DOHH2 (cell line): ENCODE data around the gene PRICKLE1.

ENCODE experiments used
- H3F3A ChIP-seq: fragments of 200-600 bp; sonication (generic), shearing (Covaris generic); 2 replicates; pipeline ENCODE4 v1.6.0; 2016; ENCODE audit warnings: antibody characterized with exemption, mild to moderate bottlenecking; ENCODE audit not compliant: control insufficient read depth, insufficient read depth
- H3K27ac ChIP-seq: fragments of 200-600 bp; sonication (generic); 2 replicates; pipeline ENCODE4 v1.5.1; 2014; ENCODE audit warnings: low read depth, mild to moderate bottlenecking, low read length, moderate library complexity
- H3K27me3 ChIP-seq: fragments of 200-600 bp; sonication (generic); 2 replicates; pipeline ENCODE4 v1.6.1; 2014; ENCODE audit warnings: mild to moderate bottlenecking, low read length, mixed read lengths; ENCODE audit not compliant: control insufficient read depth
- H3K36me3 ChIP-seq: fragments of 200-600 bp; sonication (generic); 2 replicates; pipeline ENCODE4 v1.6.1; 2014; ENCODE audit warnings: mild to moderate bottlenecking, low read length, moderate library complexity, mixed read lengths; ENCODE audit not compliant: control insufficient read depth
- H3K4me1 ChIP-seq: fragments of 200-600 bp; sonication (generic); 2 replicates; pipeline ENCODE4 v1.6.1; 2014; ENCODE audit warnings: mild to moderate bottlenecking, low read length, mixed read lengths; ENCODE audit not compliant: control insufficient read depth
- H3K4me2 ChIP-seq: fragments of 200-600 bp; sonication (generic); 2 replicates; pipeline ENCODE4 v1.6.0; 2014; ENCODE audit warnings: mild to moderate bottlenecking, low read length, moderate library complexity
- H3K4me3 ChIP-seq: fragments of 200-600 bp; sonication (generic); 2 replicates; pipeline ENCODE4 v1.5.1; 2014; ENCODE audit warnings: mild to moderate bottlenecking, low read length, mixed read lengths
- H3K79me2 ChIP-seq: fragments of 200-600 bp; sonication (generic); 2 replicates; pipeline ENCODE4 v1.6.1; 2014; ENCODE audit warnings: mild to moderate bottlenecking, low read length, mixed read lengths; ENCODE audit not compliant: control insufficient read depth
- H3K9me2 ChIP-seq: fragments of 200-600 bp; sonication (generic); replicated peaks from 2 replicates; pipeline ENCODE4 v1.6.1; 2014; ENCODE audit warnings: mild to moderate bottlenecking, low read length, mixed read lengths; ENCODE audit not compliant: control insufficient read depth
- H3K9me3 ChIP-seq: fragments of 200-600 bp; sonication (generic); 2 replicates; pipeline ENCODE4 v1.6.1; 2014; ENCODE audit warnings: antibody characterized with exemption, low read length, mixed read lengths; ENCODE audit not compliant: control insufficient read depth, insufficient read depth
- H4K20me1 ChIP-seq: fragments of 200-600 bp; sonication (generic); 2 replicates; pipeline ENCODE4 v1.6.0; 2014; ENCODE audit warnings: low read depth, mild to moderate bottlenecking, antibody characterized with exemption, low read length, moderate library complexity; ENCODE audit not compliant: control insufficient read depth, insufficient read depth
- CTCF ChIP-seq: fragments of 200-600 bp; sonication (generic); IDR thresholded peaks from one replicate; pipeline ENCODE4 v1.5.1; 2014; ENCODE audit warnings: antibody characterized with exemption, mild to moderate bottlenecking, low read depth, low read length; ENCODE audit not compliant: poor library complexity, severe bottlenecking
- EZH2phosphoT487 ChIP-seq: fragments of 200-600 bp; sonication (generic); IDR thresholded peaks from 2 replicates; pipeline ENCODE4 v1.6.1; 2017; ENCODE audit warnings: borderline replicate concordance, mild to moderate bottlenecking, antibody characterized with exemption, low read length, moderate library complexity, mixed read lengths

PRICKLE1 gene

GRCh38 chr12:42440608-42441007 is 148.9 kb downstream of the PRICKLE1 start:
- Histone ChIP-seq H3K27me3 (no peaks in the 10 kb centered on the region), H3K4me1 (no peaks in the 10 kb centered on the region), H3K4me2 (no peak overlapping the region), H3K4me3 (no peak overlapping the region), H3K36me3 (peaks cover 27% of the 10 kb centered on the region), H4K20me1 (no peaks in the 10 kb centered on the region), H3F3A (no peaks in the 10 kb centered on the region), H3K27ac (no peak overlapping the region), H3K79me2 (no peaks in the 10 kb centered on the region), H3K9me3 (no peaks in the 10 kb centered on the region), H3K9me2 (no peaks in the 10 kb centered on the region)
- TF ChIP-seq EZH2phosphoT487 (no peak), CTCF (no peak)

- H3K9me2 ChIP-seq = no peaks in the 10 kb centered on the region
- TF ChIP-seq EZH2phosphoT487 (no peak), CTCF (no peak)
- no peaks in the 10 kb centered on the region for H3K9me3 ChIP-seq
- no peaks in the 10 kb centered on the region for H3K4me1 ChIP-seq
- no peaks in the 10 kb centered on the region for H3K36me3 ChIP-seq
- no peaks in the 10 kb centered on the region for H3K27me3 ChIP-seq
- H3K4me3 ChIP-seq = no peak overlapping the region
- no peaks in the 10 kb centered on the region for H3K79me2 ChIP-seq
- H3F3A ChIP-seq = no peaks in the 10 kb centered on the region
- H3K27ac ChIP-seq = no peak overlapping the region
- no peaks in the 10 kb centered on the region for H4K20me1 ChIP-seq
- no peak overlapping the region for H3K4me2 ChIP-seq
Observed at GRCh38 chr12:42432517-42433140, 156.9 kb downstream of the PRICKLE1 start.

GRCh38 chr12:42428850-42429249 is 160.7 kb downstream of the PRICKLE1 start:
- H3K36me3 ChIP-seq = no peaks in the 10 kb centered on the region
- no peaks in the 10 kb centered on the region for H3K4me1 ChIP-seq
- H3F3A ChIP-seq = no peaks in the 10 kb centered on the region
- no peak overlapping the region for H3K4me2 ChIP-seq
- no peaks in the 10 kb centered on the region for H3K9me3 ChIP-seq
- H3K79me2 ChIP-seq = no peaks in the 10 kb centered on the region
- no peaks in the 10 kb centered on the region for H3K27me3 ChIP-seq
- no peak for TF ChIP-seq CTCF
- no peak for TF ChIP-seq EZH2phosphoT487
- H4K20me1 ChIP-seq = no peaks in the 10 kb centered on the region
- H3K4me3 ChIP-seq = no peak overlapping the region
- no peak overlapping the region for H3K27ac ChIP-seq
- no peaks in the 10 kb centered on the region for H3K9me2 ChIP-seq
